Measurements from ENCODE around the gene TMEM164. TPM values are rescaled to one million over a fixed set of nuclear protein-coding genes. Genes with fewer than 3 reads are reported as not detected.

TMEM164 gene
- total RNA-seq, 3 donors from 2014 or later (not counting 1 experiment from before 2014, with no cell fraction given) = 18.9 to 80.6 (median 30.6) TPM

DNA sequence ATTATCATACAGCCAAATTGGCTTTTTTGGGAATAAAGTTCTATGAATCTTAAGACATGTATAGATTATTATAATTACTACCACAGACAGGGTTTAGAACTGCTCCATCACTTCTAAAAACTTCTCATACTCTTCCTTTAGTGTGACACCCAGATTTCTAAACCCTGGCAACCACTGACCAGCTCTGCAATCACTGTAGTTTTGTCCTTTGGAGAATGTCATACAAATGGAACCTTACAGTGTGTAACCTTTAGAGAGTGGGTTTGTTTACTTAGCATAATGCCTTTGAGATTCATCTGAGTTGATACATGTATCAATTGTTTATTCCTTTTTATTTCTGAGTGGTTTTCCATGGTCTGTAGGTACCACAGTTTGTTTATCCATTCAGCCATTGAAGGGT lies 95.0 kb downstream of the TMEM164 start:
- no peak overlapping the region for H3K27ac ChIP-seq (ENCODE audit: low read length)
- no peak for ATAC-seq
- TF ChIP-seq, protein P1, sequence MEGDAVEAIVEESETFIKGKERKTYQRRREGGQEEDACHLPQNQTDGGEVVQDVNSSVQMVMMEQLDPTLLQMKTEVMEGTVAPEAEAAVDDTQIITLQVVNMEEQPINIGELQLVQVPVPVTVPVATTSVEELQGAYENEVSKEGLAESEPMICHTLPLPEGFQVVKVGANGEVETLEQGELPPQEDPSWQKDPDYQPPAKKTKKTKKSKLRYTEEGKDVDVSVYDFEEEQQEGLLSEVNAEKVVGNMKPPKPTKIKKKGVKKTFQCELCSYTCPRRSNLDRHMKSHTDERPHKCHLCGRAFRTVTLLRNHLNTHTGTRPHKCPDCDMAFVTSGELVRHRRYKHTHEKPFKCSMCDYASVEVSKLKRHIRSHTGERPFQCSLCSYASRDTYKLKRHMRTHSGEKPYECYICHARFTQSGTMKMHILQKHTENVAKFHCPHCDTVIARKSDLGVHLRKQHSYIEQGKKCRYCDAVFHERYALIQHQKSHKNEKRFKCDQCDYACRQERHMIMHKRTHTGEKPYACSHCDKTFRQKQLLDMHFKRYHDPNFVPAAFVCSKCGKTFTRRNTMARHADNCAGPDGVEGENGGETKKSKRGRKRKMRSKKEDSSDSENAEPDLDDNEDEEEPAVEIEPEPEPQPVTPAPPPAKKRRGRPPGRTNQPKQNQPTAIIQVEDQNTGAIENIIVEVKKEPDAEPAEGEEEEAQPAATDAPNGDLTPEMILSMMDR (IDR thresholded peaks at IDR 0.05) = no peak
- Mint-ChIP-seq H3K9me3 (peaks cover 0 to 3% of the 10 kb centered on the region in 2 donors), H3K4me1 (peaks cover 0 to 14% of the 10 kb centered on the region in 2 donors), H3K4me3 (no peak overlapping the region), H3K36me3 (no peaks in the 10 kb centered on the region), H3K27me3 (ENCODE audit: low read depth in 2 of 2) (no peaks in the 10 kb centered on the region), H3K27ac (no peak overlapping the region)
- intact Hi-C loops (cut with micrococcal nuclease) = no loop called here
- no peaks in the 10 kb centered on the region for H3K4me1 ChIP-seq (ENCODE audit: control insufficient read depth, insufficient read depth, low read length)
- DNase-seq = no peak
- no peak overlapping the region for H3K4me3 ChIP-seq (ENCODE audit: low read length)
- no peaks in the 10 kb centered on the region for H3K9me3 ChIP-seq (ENCODE audit: control insufficient read depth, insufficient read depth, low read length)
- no peaks in the 10 kb centered on the region for H3K27me3 ChIP-seq (ENCODE audit: control insufficient read depth, insufficient read depth, low read length)
- H3K36me3 ChIP-seq (ENCODE audit: control insufficient read depth, insufficient read depth, low read length) = no peaks in the 10 kb centered on the region

DNA sequence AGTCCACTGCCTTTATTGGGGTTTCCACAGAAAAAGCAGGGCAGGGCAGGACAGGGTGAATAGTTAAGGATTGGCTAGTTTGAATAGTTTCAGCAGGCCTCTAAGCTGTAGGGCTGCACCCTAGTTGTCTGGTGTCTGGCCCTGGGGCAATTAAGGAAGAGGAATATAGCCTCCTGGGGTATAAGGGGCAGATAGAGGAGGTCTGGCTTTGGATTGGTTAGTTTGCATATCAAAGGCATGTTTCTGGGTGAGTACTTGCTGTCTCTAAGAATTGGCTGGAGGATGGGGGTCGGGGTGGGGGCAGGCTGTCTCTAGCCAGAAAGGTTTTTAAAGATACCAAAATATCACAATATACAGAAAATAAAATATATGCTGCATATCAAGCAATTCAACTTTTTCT lies 100.4 kb downstream of the TMEM164 start:
- Histone ChIP-seq H3K4me1 (ENCODE audit: control insufficient read depth, insufficient read depth, low read length) (no peaks in the 10 kb centered on the region), H3K36me3 (ENCODE audit: control insufficient read depth, insufficient read depth, low read length) (no peaks in the 10 kb centered on the region), H3K9me3 (ENCODE audit: control insufficient read depth, insufficient read depth, low read length) (no peaks in the 10 kb centered on the region), H3K27ac (ENCODE audit: low read length) (no peak overlapping the region), H3K4me3 (ENCODE audit: low read length) (no peak overlapping the region), H3K27me3 (ENCODE audit: control insufficient read depth, insufficient read depth, low read length) (no peaks in the 10 kb centered on the region)
- H3K27ac Mint-ChIP-seq = no peak overlapping the region
- no peak overlapping the region for H3K4me3 Mint-ChIP-seq
- no peak for ATAC-seq
- intact Hi-C loops (cut with micrococcal nuclease) = no loop called here
- H3K36me3 Mint-ChIP-seq = no peaks in the 10 kb centered on the region
- WGBS (ENCODE audit: insufficient coverage) = no CpG with 5 or more reads among the region's 1 CpG
- TF ChIP-seq, protein P1 (IDR thresholded peaks at IDR 0.05) = no peak
- no peaks in the 10 kb centered on the region for H3K27me3 Mint-ChIP-seq (ENCODE audit: low read depth in 2 of 2)
- peaks cover 3 to 5% of the 10 kb centered on the region in 2 donors for H3K4me1 Mint-ChIP-seq
- no peak for DNase-seq
- no peaks in the 10 kb centered on the region for H3K9me3 Mint-ChIP-seq

DNA sequence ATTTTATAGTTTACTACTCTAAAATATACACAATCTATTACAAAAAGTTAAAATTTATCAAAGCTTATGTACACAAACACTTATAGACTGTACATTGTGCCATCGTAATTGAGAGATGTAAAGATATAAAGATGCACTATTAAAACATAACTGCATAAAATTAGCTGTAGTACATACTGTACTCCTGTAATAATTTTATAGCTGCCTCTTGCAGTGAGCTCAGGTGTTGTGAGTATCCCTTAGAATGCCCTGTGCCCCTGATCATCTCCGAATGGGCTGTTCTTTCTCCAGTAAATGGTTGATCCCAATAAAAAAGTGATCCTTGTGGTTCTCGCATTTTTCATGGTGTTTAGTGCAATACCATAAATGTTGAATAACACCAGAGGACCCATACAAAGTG lies 101.2 kb downstream of the TMEM164 start:
- Histone ChIP-seq H3K36me3 (ENCODE audit: control insufficient read depth, insufficient read depth, low read length) (no peaks in the 10 kb centered on the region), H3K27me3 (ENCODE audit: control insufficient read depth, insufficient read depth, low read length) (no peaks in the 10 kb centered on the region), H3K4me3 (ENCODE audit: low read length) (no peak overlapping the region), H3K27ac (ENCODE audit: low read length) (no peak overlapping the region), H3K4me1 (ENCODE audit: control insufficient read depth, insufficient read depth, low read length) (no peaks in the 10 kb centered on the region), H3K9me3 (ENCODE audit: control insufficient read depth, insufficient read depth, low read length) (no peaks in the 10 kb centered on the region)
- Mint-ChIP-seq H3K9me3 (no peaks in the 10 kb centered on the region), H3K27ac (no peak overlapping the region), H3K36me3 (no peaks in the 10 kb centered on the region), H3K4me1 (peaks cover 5 to 10% of the 10 kb centered on the region in 2 donors), H3K4me3 (no peak overlapping the region), H3K27me3 (ENCODE audit: low read depth in 2 of 2) (no peaks in the 10 kb centered on the region)
- WGBS (ENCODE audit: insufficient coverage) = 100% methylated on average over 2 of the region's 3 CpGs
- TF ChIP-seq, protein P1 (IDR thresholded peaks at IDR 0.05) = no peak
- DNase-seq (no peak), ATAC-seq (no peak)
- intact Hi-C loops (cut with micrococcal nuclease) = no loop called here

DNA sequence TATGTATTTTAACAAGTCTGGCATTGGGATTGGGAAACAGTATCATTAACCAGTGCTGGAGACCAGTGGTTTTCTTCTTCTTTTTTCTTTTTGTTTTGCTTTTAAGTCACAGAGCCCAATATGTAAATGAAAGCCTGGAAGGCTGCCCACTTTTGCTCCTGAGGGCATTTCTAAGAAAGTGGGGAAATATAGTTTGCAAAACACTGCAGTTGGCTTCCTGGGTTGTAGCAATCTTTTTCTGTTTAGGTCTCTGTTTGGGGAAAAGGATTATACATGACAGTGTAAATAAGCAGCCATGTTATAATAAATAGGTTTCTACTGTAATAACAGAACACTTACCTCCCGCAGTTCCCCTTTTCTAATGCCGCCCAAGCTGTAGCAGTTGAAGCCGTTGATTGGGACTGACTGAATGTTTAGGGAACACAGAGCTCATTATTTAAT lies 105.5 kb downstream of the TMEM164 start:
- Mint-ChIP-seq H3K36me3 (no peaks in the 10 kb centered on the region), H3K27ac (peak overlapping the region; percentile 34 to 45), H3K27me3 (ENCODE audit: low read depth in 2 of 2) (no peaks in the 10 kb centered on the region), H3K9me3 (no peaks in the 10 kb centered on the region), H3K4me3 (no peak overlapping the region), H3K4me1 (peaks cover 0 to 11% of the 10 kb centered on the region in 2 donors)
- intact Hi-C loops (cut with micrococcal nuclease) = no loop called here
- DNase-seq (no peak), ATAC-seq (no peak)
- H3K9me3 ChIP-seq (ENCODE audit: control insufficient read depth, insufficient read depth, low read length) = no peaks in the 10 kb centered on the region
- H3K4me1 ChIP-seq (ENCODE audit: control insufficient read depth, insufficient read depth, low read length) = no peaks in the 10 kb centered on the region
- H3K27ac ChIP-seq (ENCODE audit: low read length) = no peak overlapping the region
- no CpG with 5 or more reads among the region's 3 CpGs for WGBS (ENCODE audit: insufficient coverage)
- no peak overlapping the region for H3K4me3 ChIP-seq (ENCODE audit: low read length)
- TF ChIP-seq, protein P1 (IDR thresholded peaks at IDR 0.05) = no peak
- H3K27me3 ChIP-seq (ENCODE audit: control insufficient read depth, insufficient read depth, low read length) = no peaks in the 10 kb centered on the region
- H3K36me3 ChIP-seq (ENCODE audit: control insufficient read depth, insufficient read depth, low read length) = peaks cover 2% of the 10 kb centered on the region
